Measurements from ENCODE around the gene ZNF296.

The ZNF296 gene

GRCh38 chr19:45098521-45099466 is 22.5 kb upstream of the ZNF296 start:
- TF ChIP-seq CTCF (IDR thresholded peaks at IDR 0.05; ENCODE audit: insufficient read depth, low read depth, low read length, missing control alignments): no peak
- DNase-seq (ENCODE audit: low read depth): no peak
- H3K4me3 ChIP-seq (ENCODE audit: low read depth, low read length): no peak overlapping the region

DNA sequence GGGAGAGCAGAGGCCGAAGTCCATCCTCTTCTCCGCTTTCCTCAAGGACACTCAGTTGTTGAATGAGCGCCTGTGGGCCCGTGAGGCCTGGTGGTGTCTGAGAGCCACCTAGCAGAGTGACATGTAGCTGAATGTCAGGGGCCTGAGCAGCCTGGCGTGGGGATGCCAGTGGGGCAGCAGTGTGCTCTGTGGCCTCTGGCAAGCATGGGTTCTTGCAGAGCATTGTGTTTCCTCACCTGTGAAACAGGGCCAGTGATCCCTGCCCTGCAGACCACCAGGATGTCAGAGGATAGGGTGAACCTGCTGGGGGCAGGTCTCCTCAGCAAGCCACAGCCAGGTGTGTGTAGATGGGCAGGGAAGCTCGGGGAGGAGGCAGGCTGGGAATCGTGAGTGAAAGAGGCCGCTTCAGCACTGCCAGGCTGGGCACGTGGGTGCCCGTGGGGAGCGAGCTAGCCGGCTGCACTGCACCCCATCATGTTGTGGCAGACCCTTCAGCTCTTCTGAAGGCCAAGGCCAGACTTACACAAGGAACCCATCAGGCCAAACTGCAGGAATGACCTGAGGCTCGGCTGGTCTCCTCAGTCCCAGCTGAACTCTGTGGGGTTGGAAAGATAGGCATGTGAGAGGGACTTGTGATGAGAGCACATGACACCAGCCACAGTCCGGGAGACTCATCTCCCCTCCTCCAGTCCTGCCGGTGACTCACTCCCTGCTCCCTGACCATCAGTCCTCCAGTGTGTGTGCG is 21.7 kb upstream of the ZNF296 start:
- no peak for TF ChIP-seq CTCF (IDR thresholded peaks at IDR 0.05; ENCODE audit: insufficient read depth, low read depth, low read length, missing control alignments)
- no peak for DNase-seq (ENCODE audit: low read depth)
- H3K4me3 ChIP-seq (ENCODE audit: low read depth, low read length): no peak overlapping the region

GRCh38 chr19:45097450-45097775 is 21.1 kb upstream of the ZNF296 start:
- no peak overlapping the region for H3K4me3 ChIP-seq (ENCODE audit: low read depth, low read length)
- no peak for DNase-seq (ENCODE audit: low read depth)
- TF ChIP-seq CTCF (IDR thresholded peaks at IDR 0.05; ENCODE audit: insufficient read depth, low read depth, low read length, missing control alignments): no peak

GRCh38 chr19:45096700-45097099 is 20.4 kb upstream of the ZNF296 start:
- no peak overlapping the region for H3K4me3 ChIP-seq (ENCODE audit: low read depth, low read length)
- TF ChIP-seq CTCF (IDR thresholded peaks at IDR 0.05; ENCODE audit: insufficient read depth, low read depth, low read length, missing control alignments): no peak
- DNase-seq (ENCODE audit: low read depth): no peak

DNA sequence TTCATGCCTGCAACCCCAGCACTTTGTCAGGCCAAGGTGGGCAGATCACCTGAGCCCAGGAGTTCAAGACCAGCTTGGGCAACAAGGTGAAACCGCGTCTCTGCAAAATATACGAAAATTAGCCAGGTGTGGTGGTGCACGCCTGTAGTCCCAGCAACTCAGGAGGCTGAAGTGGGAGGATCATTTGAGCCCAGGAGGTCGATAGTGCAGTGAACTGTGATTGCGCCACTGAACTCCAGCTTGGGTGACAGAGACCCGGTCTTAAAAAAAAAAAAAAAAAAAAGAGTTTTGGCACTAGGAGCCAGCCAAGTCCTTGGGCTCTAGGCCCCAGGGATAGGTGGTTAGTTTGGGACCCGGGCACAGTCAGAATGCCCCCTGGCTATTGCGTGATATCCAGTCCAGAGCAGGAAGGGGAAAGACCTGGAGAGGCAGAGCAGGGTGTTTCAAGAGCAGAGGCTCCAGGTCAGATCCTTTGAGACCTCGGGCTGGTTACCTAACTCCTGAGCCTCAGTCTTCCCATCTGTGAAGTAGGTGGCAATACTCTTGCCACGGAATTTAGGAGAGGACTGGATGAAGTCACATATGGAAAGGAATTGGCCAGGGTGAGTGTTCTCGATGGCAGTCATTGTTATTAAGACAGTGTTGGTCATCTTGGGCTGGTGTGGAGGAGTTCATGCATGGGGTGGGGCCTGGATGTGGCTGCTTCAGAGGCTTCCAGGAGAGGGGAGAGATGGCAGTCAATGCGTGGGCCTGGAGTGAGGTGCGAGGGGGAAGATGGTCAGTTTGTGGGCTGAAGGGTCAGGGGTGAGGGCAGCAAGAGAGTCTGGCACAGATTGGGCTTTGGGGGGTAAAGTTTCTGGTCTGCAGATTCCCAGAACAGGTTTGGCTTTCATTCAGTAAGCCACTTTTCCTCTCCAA is 19.5 kb upstream of the ZNF296 start:
- TF ChIP-seq CTCF (IDR thresholded peaks at IDR 0.05; ENCODE audit: insufficient read depth, low read depth, low read length, missing control alignments): no peak
- H3K4me3 ChIP-seq (ENCODE audit: low read depth, low read length): no peak overlapping the region
- DNase-seq (ENCODE audit: low read depth): no peak

- no peak for TF ChIP-seq CTCF (IDR thresholded peaks at IDR 0.05; ENCODE audit: insufficient read depth, low read depth, low read length, missing control alignments)
- peak overlapping the region; percentile 68; the same call in 1 of the 2 replicates for H3K4me3 ChIP-seq (ENCODE audit: low read depth, low read length)
- no peak for DNase-seq (ENCODE audit: low read depth)
Measured at GRCh38 chr19:45094707-45095106, 18.4 kb upstream of the ZNF296 start.
